Measurements from ENCODE around the gene UGT2B11.
"Not testable (repeated sequence)": the region's sequence is repeated elsewhere in the genome, so short reads cannot be mapped to it uniquely, and the experiment has no call there.

The UGT2B11 gene

GRCh38 chr4:69214716-69215115 is at the start of gene UGT2B11:
Gene UGT2B11 (minus strand): TSS chr4:69214748. CDS start chr4:69214722, 26 bp downstream.
- TF ChIP-seq MAX (IDR thresholded peaks at IDR 0.05; ENCODE audit: low read depth, low read length) (no peak), MYC (IDR thresholded peaks at IDR 0.05; ENCODE audit: low read depth, low read length) (no peak)
- DNase-seq (ENCODE audit: low read depth) = no peak
- H3K4me3 ChIP-seq (ENCODE audit: low read depth, low read length) = no peak within 1 kb of the TSS

GRCh38 chr4:69253147-69253772 is 38.7 kb upstream of the UGT2B11 start:
- not testable (repeated sequence) for DNase-seq (ENCODE audit: low read depth); H3K4me3 ChIP-seq (ENCODE audit: low read depth, low read length)

GRCh38 chr4:69250884-69251283 is 36.3 kb upstream of the UGT2B11 start:
- not testable (repeated sequence) for H3K4me3 ChIP-seq (ENCODE audit: low read depth, low read length); DNase-seq (ENCODE audit: low read depth)

GRCh38 chr4:69242562-69243240 is 28.2 kb upstream of the UGT2B11 start:
- H3K4me3 ChIP-seq (ENCODE audit: low read depth, low read length) = not testable (repeated sequence)
- DNase-seq (ENCODE audit: low read depth) = peak; percentile 63

GRCh38 chr4:69241746-69242145 is 27.2 kb upstream of the UGT2B11 start:
- peak overlapping the region; percentile 34 for H3K4me3 ChIP-seq (ENCODE audit: low read depth, low read length)
- peak; percentile 80 for DNase-seq (ENCODE audit: low read depth)

GRCh38 chr4:69240787-69241186 is 26.2 kb upstream of the UGT2B11 start:
- H3K4me3 ChIP-seq (ENCODE audit: low read depth, low read length); DNase-seq (ENCODE audit: low read depth): not testable (repeated sequence)

GRCh38 chr4:69239557-69240168 is 25.1 kb upstream of the UGT2B11 start:
- peak; percentile 19 for DNase-seq (ENCODE audit: low read depth)

GRCh38 chr4:69239092-69239491 is 24.5 kb upstream of the UGT2B11 start:
- TF ChIP-seq CTCF (IDR thresholded peaks at IDR 0.05; ENCODE audit: low read depth, low read length) (no peak), MYC (IDR thresholded peaks at IDR 0.05; ENCODE audit: low read depth, low read length) (no peak), MAX (IDR thresholded peaks at IDR 0.05; ENCODE audit: low read depth, low read length) (no peak), POLR2A (IDR thresholded peaks at IDR 0.05; ENCODE audit: extremely low read depth, insufficient read length) (no peak)
- no peak overlapping the region for H3K4me3 ChIP-seq (ENCODE audit: low read depth, low read length)
- DNase-seq (ENCODE audit: low read depth) = no peak

More at GRCh38 chr4:69239557-69240168, 25.1 kb upstream of the UGT2B11 start:
- no peak for TF ChIP-seq MAX (IDR thresholded peaks at IDR 0.05; ENCODE audit: low read depth, low read length)
- TF ChIP-seq POLR2A (IDR thresholded peaks at IDR 0.05; ENCODE audit: extremely low read depth, insufficient read length) = no peak
- TF ChIP-seq CTCF (IDR thresholded peaks at IDR 0.05; ENCODE audit: low read depth, low read length) = no peak
- no peak for TF ChIP-seq MYC (IDR thresholded peaks at IDR 0.05; ENCODE audit: low read depth, low read length)
- H3K4me3 ChIP-seq (ENCODE audit: low read depth, low read length) = no peak overlapping the region

GRCh38 chr4:69224891-69225290 is 10.3 kb upstream of the UGT2B11 start:
- no peak for DNase-seq (ENCODE audit: low read depth)

GRCh38 chr4:69223277-69223676 is 8.7 kb upstream of the UGT2B11 start:
- H3K4me3 ChIP-seq (ENCODE audit: low read depth, low read length) = not testable (repeated sequence)

More at GRCh38 chr4:69224891-69225290, 10.3 kb upstream of the UGT2B11 start:
- H3K4me3 ChIP-seq (ENCODE audit: low read depth, low read length) = no peak overlapping the region
- TF ChIP-seq CTCF (IDR thresholded peaks at IDR 0.05; ENCODE audit: low read depth, low read length) (no peak), MAX (IDR thresholded peaks at IDR 0.05; ENCODE audit: low read depth, low read length) (no peak), MYC (IDR thresholded peaks at IDR 0.05; ENCODE audit: low read depth, low read length) (no peak), POLR2A (IDR thresholded peaks at IDR 0.05; ENCODE audit: extremely low read depth, insufficient read length) (no peak)

GRCh38 chr4:69218491-69218890 is 3.9 kb upstream of the UGT2B11 start:
- not testable (repeated sequence) for H3K4me3 ChIP-seq (ENCODE audit: low read depth, low read length); DNase-seq (ENCODE audit: low read depth)

More at GRCh38 chr4:69223277-69223676, 8.7 kb upstream of the UGT2B11 start:
- not testable (repeated sequence) for DNase-seq (ENCODE audit: low read depth)

All from NB4 (cell line).